ENCODE results near the gene SH2D6. TPM values are rescaled to one million over a fixed set of nuclear protein-coding genes. Genes with fewer than 3 reads are reported as not detected.
"Not testable (repeated sequence)": the region's sequence is repeated elsewhere in the genome, so short reads cannot be mapped to it uniquely, and the experiment has no call there.

The SH2D6 gene
- total and polyA plus RNA-seq, 8 donors: 0.70 to 28.1 (median 3.6) TPM

DNA sequence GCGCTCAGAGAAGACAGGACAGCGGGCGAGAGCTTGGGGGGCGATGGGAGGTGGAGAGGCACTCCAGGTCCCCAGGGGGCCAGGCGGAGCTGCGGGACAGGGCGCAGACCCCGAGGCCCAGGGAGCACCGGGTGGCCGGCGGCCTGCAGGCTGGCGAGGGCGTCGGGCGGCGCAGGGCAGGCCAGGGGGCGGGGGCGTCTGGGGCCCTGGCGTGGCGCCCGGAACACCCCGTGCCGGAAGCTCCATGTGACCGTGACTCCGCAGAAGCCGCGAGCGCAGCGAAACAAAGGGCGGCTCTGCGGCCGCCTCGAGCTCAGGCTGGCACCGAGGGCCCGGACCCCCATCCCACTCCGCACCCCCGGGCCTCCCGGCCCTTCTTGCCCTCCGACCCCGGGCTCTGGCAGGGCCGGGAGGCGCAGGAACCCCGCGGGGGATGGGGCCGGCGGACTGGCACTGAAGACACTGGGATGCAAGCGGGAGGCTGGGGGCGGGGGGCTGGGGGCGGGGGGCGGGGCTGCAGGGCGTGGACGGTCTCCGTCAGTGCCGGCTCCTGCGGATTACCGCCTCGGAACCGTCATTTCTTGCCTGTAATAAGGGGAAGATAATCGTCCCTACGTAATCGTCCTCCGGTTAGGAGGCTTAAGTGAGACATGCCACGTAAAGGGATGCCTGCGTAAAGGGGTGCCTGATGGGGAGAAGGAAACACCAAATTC lies 19.1 kb downstream of the SH2D6 start:
- Histone ChIP-seq H3K4me1 (peaks cover 13 to 28% (median 20%) of the 10 kb centered on the region in 3 donors), H3K36me3 (no peaks in the 10 kb centered on the region), H3K27me3 (no peaks in the 10 kb centered on the region), H3K27ac (peak overlapping the region; percentile 64 to 88 (median 82)), H3K9me3 (no peaks in the 10 kb centered on the region), H3K4me3 (peak overlapping the region in 2 of 4 donors; percentile 29 to 40)
- TF ChIP-seq, protein P1, sequence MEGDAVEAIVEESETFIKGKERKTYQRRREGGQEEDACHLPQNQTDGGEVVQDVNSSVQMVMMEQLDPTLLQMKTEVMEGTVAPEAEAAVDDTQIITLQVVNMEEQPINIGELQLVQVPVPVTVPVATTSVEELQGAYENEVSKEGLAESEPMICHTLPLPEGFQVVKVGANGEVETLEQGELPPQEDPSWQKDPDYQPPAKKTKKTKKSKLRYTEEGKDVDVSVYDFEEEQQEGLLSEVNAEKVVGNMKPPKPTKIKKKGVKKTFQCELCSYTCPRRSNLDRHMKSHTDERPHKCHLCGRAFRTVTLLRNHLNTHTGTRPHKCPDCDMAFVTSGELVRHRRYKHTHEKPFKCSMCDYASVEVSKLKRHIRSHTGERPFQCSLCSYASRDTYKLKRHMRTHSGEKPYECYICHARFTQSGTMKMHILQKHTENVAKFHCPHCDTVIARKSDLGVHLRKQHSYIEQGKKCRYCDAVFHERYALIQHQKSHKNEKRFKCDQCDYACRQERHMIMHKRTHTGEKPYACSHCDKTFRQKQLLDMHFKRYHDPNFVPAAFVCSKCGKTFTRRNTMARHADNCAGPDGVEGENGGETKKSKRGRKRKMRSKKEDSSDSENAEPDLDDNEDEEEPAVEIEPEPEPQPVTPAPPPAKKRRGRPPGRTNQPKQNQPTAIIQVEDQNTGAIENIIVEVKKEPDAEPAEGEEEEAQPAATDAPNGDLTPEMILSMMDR (IDR thresholded peaks at IDR 0.05): no peak
- no peak for FAIRE-seq
- intact Hi-C loops (cut with DNase I): no loop called here
- peak; percentile 81 to 95 (median 90) for DNase-seq
- peak; percentile 80 to 88 (median 86) for ATAC-seq
- 10 to 15% methylated on average over 55 to 64 of the region's 64 CpGs for WGBS, 2 donors

DNA sequence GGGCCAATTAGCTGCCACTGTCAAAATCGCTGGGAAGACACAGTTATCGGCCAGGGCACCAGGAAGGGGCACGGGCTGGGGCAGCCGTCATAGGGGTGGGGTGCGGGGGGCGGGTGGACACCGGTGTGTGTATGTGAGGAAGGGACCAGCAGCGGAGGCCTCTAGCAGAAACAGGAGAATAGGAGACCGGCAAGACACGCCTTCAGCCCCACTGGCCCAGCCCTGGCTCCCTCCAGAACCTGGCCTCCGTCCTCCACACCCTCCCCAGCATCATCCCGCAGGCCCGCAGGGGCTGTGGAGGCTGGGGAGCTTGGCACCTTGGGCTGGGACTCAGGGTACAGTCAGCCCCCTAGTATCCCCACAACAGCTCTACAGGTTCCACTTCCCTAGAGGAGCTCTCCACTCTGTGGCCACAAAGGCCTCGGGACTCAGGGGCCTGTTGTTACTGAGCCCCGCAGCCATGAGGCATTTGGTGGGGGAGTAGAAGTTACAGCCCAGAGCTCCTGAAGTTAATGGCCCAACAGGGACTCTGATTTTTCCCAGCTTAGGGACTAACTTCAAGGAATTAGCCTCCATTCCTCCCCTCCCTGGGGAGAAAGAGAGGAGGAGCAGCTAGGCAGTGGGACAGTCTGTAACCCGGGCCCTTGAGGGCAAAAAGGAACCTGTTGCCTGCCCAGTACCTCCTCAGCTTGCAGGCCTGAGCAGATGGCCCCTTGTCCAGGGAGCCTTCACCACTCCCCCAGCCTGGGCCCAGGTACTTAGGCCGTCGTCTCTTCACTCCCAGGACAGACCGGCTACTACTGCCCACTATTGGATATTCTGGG lies 19.9 kb downstream of the SH2D6 start:
- Histone ChIP-seq H3K9me3 (no peaks in the 10 kb centered on the region), H3K27me3 (no peaks in the 10 kb centered on the region), H3K4me3 (peak overlapping the region in 2 of 4 donors; percentile 29 to 40), H3K36me3 (no peaks in the 10 kb centered on the region), H3K4me1 (peaks cover 13 to 28% (median 20%) of the 10 kb centered on the region in 3 donors), H3K27ac (peak overlapping the region; percentile 64 to 88 (median 82))
- TF ChIP-seq, protein P1 (IDR thresholded peaks at IDR 0.05): no peak
- FAIRE-seq (no peak), ATAC-seq (peak; percentile 37 to 54 (median 41)), DNase-seq (peak in 1 of 6 donors; percentile 73)
- intact Hi-C loops (cut with DNase I): no loop called here
- 65 to 70% methylated on average over 19 of the region's 19 CpGs for WGBS, 2 donors

DNA sequence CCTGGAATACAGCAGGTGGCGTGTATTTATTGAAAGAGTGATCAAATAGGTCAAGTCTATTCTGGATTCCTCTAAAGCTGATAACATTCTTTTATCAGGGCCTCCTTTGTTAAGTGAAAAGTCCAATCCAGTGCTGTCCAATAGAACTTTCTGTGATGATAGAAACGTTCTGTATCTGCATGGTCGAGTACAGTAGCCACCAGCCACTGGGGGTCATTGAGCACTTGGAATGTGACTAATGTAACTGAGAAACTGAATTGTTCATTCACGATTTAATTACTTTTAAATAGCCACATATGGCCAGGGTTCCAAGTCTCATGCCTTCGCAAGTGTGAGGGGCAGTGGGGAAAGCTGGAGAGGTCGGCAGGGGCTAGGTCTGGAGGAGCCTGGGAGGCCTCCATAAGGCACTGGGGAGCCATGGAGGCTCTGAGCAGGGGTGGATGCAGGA lies 20.5 kb downstream of the SH2D6 start:
- ATAC-seq: no peak
- no peak for FAIRE-seq
- TF ChIP-seq, protein P1 (IDR thresholded peaks at IDR 0.05): no peak
- Histone ChIP-seq H3K9me3 (no peaks in the 10 kb centered on the region), H3K27me3 (no peaks in the 10 kb centered on the region), H3K36me3 (no peaks in the 10 kb centered on the region), H3K4me1 (peaks cover 13 to 28% (median 16%) of the 10 kb centered on the region in 3 donors), H3K4me3 (no peak overlapping the region), H3K27ac (peak overlapping the region; percentile 64 to 88 (median 82))
- DNase-seq: no peak
- intact Hi-C loops (cut with DNase I): no loop called here
- WGBS, 2 donors: 46 to 50% methylated on average over 6 of the region's 6 CpGs

DNA sequence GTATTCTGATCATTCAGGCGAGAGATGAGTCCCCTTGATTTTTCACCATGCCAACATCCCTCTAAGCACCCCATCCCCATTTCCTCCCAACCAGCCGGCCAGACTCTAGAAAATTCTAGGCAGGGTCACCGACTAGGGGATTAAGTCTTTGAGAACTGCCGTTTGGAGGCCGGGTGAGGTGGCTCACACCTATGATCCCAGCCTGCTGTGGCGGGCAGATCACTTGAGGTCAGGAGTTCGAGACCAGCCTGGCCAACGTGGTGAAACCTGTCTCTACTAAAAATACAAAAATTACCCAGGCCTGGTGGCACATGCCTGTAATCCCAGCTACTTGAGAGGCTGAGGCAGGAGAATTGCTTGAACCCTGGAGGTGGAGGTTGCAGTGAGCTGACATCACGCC lies 21.1 kb downstream of the SH2D6 start:
- H3K36me3 ChIP-seq; FAIRE-seq; ATAC-seq; H3K27me3 ChIP-seq; H3K9me3 ChIP-seq; intact Hi-C loops (cut with DNase I); H3K4me3 ChIP-seq; DNase-seq: not testable (repeated sequence)
- Histone ChIP-seq H3K4me1 (peaks cover 13 to 28% (median 13%) of the 10 kb centered on the region in 3 donors), H3K27ac (peak overlapping the region in 2 of 4 donors; percentile 80 to 88)
- 95% methylated on average over 9 of the region's 9 CpGs for WGBS, 2 donors

DNA sequence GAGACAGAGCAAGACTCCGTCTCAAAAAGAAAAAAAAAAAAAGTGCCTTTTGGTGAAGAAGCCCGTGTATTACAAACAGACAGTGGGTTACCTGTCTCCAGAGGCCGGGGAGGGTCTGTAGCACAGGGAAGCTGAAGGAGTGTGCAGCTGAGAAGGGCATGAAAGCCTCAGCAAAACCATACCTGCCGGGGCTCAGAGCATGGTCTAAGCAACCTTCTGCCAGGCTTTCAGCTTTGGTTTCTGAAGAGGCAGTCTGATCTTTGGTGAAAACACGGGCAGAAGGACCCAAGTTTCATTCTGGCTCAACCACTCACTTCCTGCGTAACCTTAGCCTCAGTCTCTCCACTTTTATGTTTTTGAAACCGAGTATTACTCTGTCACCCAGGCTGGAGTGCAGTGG lies 21.5 kb downstream of the SH2D6 start:
- FAIRE-seq (no peak), DNase-seq (no peak), ATAC-seq (no peak)
- WGBS, 2 donors: 85 to 89% methylated on average over 7 of the region's 7 CpGs
- intact Hi-C loops (cut with DNase I): no loop called here
- Histone ChIP-seq H3K27ac (peak overlapping the region in 1 of 4 donors; percentile 88), H3K9me3 (no peaks in the 10 kb centered on the region), H3K4me3 (no peak overlapping the region), H3K4me1 (peaks cover 13 to 30% (median 14%) of the 10 kb centered on the region in 3 donors), H3K36me3 (no peaks in the 10 kb centered on the region), H3K27me3 (no peaks in the 10 kb centered on the region)
- TF ChIP-seq, protein P1 (IDR thresholded peaks at IDR 0.05): no peak

Data from pancreas (tissue), 10 donors.